Glomerular endothelial cell (primary cell): ENCODE data around the gene DOCK4. TPM values are rescaled to one million over a fixed set of nuclear protein-coding genes. Genes with fewer than 3 reads are reported as not detected.

Source experiments
- DNase-seq: peaks from one replicate; pipeline ENCODE4 v3.0.0-alpha.2; 2011; ENCODE audit warnings: low read depth, low spot score; ENCODE audit errors: extremely low read depth
- total RNA-seq: library from RNA; depleted of rRNA; stranded (reverse); fragments of >200 nt; gene quantifications from 2 replicates; pipeline ENCODE4 v1.2.3, GENCODE V29; 2015

The DOCK4 gene
- total RNA-seq, 1 donor from 2014 or later: 150 TPM

DNA sequence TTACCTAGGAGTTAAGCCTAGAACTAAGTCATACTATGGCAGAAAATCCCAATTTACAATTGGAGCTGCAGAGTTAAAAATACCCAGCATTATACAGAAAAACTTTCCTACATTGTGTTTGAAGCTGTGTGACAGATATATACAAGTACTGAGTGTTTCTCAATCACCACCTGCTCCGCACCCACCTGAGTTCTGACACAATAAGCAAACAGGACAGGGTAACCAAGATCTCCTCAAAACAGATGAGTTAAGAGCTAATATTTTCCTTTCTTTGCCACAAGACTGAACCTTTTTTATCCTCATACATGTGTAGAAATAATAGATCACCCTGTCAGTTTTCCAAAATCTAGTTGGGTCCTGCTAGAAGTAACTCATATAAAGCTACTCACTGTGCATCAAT, 186.3 kb downstream of the DOCK4 start:
- no peak for DNase-seq

GRCh38 chr7:112018305-112019030, 187.7 kb downstream of the DOCK4 start:
- no peak for DNase-seq

GRCh38 chr7:112015146-112015545, 191.1 kb downstream of the DOCK4 start:
- no peak for DNase-seq

- no peak for DNase-seq
Measured at GRCh38 chr7:112014347-112014746, 191.9 kb downstream of the DOCK4 start.

DNA sequence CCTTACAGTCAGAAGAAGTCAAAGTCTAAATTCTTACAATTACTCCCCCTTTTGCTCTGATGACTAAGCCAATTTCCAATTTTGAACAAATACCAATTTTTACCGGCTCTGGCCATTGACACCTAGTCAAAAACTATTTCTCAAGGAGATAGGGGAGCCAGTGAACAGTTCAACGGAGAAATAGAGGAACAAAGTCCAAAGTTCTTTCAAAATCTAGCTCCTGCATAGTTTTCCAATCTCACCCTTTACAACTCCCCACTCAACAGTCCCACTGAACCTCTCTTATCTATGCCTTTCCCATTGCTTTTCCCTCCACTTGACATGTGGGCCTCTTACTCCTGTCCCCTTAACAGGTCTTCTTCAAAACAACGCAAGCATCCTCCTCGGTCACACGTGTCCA, 192.9 kb downstream of the DOCK4 start:
- DNase-seq: no peak

DNA sequence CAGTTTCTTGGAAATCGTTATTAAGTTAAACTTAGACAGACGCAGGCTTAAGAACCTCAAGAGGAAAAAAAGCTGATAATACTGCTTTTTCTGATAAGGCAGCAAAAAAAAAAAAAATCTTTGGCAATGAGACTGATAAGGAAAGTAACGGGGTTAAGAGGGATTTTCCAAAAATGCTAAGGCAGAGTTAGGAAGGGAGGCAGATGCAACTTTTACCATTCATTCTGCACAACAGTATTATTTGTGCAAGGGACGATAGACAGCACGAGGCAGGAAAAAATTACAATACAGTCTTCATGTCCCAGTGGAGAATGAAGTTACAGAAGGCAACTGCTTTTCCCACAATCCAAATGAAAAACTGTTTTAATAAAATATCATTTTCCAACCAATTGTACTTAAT, 194.0 kb downstream of the DOCK4 start:
- no peak for DNase-seq

DNA sequence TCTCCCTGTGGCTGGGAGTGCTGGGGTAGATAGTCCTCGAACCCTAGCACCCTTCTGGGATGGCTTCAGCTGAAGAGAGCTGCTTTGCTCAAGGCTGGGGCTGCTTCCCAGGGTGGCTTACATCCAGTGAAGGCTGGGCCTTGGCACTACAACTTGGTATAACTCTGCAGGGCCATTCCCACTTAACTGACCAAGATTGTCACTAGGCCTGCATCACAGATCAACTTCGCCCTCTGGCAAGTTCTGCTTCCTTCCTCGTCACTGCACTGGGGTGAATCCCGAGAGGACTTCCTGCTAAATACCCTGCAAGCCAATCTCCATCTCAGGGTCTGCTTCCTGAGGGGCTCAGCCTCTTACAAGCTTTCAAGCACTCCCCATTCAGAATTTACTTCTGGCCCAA, 195.2 kb downstream of the DOCK4 start:
- no peak for DNase-seq

GRCh38 chr7:112010109-112010508, 196.1 kb downstream of the DOCK4 start:
- DNase-seq: no peak

GRCh38 chr7:112009081-112009480, 197.1 kb downstream of the DOCK4 start:
- no peak for DNase-seq

- DNase-seq: no peak
Measured at GRCh38 chr7:112007185-112007584, 199.0 kb downstream of the DOCK4 start.

DNA sequence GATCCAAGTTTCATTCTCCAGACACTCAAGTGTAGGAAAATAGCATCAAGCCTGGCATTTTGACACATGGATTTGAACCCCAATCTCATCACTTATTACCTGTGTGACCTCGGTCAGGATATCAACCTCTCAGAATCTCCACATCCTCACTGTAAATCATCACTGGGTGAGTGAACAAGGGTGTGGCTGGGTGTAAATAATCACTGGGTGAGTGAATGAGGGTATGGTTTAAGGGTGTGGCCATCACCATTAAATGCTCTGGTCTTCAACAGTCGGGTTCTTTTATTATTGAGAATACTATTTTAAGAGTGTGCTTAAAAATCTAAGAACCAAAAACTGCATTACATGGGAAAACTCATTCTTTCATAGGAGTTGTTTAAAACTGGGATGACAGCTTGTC, 200.1 kb downstream of the DOCK4 start:
- DNase-seq: no peak

DNA sequence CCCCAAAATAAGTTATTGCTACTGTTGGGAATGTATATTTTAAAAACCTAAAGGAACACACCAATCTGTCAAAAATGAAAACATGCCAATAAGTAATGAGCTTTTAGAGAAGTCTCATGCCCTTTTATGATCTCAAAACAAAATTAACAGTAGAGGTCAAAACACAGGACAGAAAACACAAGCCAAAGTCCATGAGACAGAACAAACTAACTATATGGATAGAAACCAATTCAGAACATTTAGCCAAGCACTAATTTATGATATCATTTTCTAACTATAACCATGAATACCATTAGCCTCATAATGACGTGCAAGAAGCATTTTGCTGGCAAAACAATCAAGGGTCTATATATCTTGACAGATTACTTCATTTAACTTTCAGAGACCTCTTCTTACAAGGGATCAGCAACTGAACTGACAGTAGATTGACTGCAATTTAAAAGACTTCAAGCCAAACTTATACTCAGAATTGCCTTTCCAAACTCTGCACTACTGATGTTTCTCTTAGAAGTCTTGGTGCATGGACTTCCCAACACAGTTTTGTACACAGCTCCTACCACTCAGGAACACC, 200.9 kb downstream of the DOCK4 start:
- no peak for DNase-seq

GRCh38 chr7:112001091-112001826, 204.9 kb downstream of the DOCK4 start:
- no peak for DNase-seq

- DNase-seq: no peak
Measured at GRCh38 chr7:111998326-111998725, 207.9 kb downstream of the DOCK4 start.

GRCh38 chr7:111997546-111997945, 208.7 kb downstream of the DOCK4 start:
- DNase-seq: no peak

DNA sequence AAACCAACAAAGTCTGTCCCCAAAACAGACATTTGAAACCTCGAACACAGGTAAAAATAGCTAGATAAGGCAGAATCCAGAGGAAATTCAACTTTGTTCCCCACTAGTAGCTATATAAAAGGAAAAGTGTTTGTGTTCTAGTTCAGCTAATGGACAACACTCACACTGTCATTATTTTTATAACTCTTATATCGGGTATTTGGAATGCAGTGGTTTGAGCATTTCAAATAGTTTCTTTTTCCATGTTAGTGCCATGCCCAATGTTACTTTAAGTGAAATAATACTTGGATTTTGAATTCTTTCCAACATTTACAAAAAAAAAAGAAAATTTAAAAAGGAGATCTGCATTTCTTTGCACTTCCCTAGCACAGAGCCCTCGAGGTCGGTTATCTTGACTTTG, 213.6 kb downstream of the DOCK4 start:
- DNase-seq: no peak

DNA sequence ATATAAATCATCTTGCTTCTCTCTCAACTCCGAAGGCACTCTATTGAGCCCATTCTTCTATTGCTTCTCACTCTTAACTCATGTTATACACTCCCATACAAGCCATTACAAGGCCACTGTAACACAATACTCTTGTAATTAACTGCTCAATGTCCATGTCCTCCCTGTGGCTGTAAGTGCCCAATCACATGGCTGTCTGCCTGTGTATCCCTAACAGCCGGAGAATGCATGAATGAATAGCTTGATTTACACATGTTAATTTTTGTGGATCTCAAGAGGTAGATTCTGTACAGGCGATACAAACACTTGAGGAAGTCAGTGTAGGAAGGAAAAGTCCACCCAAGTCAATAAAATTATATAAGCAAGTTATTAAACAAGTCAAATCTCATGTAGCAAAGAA, 215.6 kb downstream of the DOCK4 start:
- DNase-seq: no peak

- no peak for DNase-seq
Measured at GRCh38 chr7:111987886-111988285, 218.3 kb downstream of the DOCK4 start.

DNA sequence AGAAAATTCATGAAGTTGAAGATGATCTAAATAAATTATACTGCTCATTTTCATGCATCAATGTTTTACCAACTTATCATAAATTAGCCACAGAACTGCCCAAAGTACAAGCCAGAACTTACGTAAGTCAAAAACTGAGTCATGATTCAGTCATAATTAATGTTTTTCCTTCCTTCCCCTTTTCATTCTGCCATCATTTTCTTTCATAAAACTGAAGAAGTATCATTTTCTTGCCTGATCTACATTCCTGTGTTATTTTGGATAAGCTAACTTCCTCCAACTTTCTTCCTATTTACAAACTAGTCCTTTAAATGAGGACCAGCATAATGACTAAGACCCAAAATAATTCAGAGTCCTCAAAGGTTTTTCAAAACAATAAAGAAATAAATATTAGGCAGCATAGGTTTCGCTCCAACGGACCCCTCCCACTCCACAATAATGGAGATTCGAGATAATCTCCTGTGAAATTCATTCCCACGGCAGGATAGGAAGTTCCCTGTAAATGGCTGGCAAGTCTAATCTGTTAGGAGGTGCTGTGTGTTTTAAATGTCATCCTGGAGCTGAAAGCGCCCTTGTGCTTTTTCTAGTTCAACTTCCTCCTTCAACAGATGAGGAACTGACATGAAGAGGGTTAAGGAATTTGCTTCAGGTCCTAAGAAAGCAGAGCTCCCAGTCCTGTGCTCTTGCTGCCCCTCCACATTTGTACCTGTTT, 218.9 kb downstream of the DOCK4 start:
- no peak for DNase-seq

DNA sequence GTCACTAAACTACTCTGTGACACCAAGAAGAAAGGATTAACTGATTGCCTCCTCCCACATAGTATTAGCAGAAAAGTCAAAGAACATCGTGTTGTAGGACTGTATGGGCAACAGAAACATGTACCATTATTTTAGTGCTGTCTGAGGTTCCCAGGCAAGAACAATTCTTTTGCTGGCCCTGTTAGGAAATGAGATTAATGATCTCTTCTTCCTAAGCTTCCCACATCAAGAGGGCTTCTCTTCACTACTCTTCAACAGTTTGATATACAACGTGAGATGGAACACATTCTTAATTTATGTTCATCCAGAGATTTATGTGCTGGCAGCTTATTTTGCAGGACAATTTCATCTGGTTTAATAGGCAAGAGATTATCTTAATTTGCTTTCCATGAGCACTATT, 219.6 kb downstream of the DOCK4 start:
- DNase-seq: no peak

- DNase-seq: no peak
Measured at GRCh38 chr7:111985798-111986197, 220.4 kb downstream of the DOCK4 start.
